ENCODE data around the gene EHD2. TPM values are rescaled to one million over a fixed set of nuclear protein-coding genes. Genes with fewer than 3 reads are reported as not detected.

EHD2 gene
- total RNA-seq, 1 donor from 2014 or later = 159 TPM

DNA sequence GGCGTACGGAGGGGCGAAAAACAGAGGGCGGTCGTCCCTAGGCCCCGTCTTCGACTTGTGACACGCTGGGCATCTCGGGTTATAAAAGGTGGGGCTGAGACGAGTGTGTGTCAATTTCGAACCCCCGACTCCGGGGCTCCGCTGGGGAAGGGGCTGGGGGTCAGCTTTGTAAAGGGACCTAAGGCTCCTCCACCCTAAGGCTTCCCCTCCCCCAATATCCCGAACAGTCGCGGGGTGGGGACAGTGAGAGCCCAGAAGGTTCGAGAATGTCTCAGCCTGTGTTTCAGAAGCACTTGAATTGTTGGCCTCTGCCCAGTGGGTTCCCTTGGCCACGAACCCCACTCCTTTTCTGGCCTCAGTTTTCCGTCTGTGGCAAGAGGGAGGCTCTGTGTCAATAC, 65.7 kb downstream of the EHD2 start:
- H3K4me3 ChIP-seq (ENCODE audit: insufficient read depth, low read depth, low read length) = peak overlapping the region; percentile 80
- peaks cover 45% of the 10 kb centered on the region for H4K20me1 ChIP-seq (ENCODE audit: insufficient read depth, low read length)
- Mint-ChIP-seq H3K4me3 (ENCODE audit: unreplicated experiment) (peak overlapping the region; percentile 96), H3K27me3 (ENCODE audit: low read depth, unreplicated experiment) (no peaks in the 10 kb centered on the region), H3K36me3 (ENCODE audit: low read depth, unreplicated experiment) (peaks cover 20% of the 10 kb centered on the region), H3K4me1 (ENCODE audit: low read depth, unreplicated experiment) (peaks cover 10% of the 10 kb centered on the region), H3K9me3 (ENCODE audit: unreplicated experiment) (no peaks in the 10 kb centered on the region), H3K27ac (ENCODE audit: unreplicated experiment) (peak overlapping the region; percentile 81)
- peak overlapping the region; percentile 98 for H3K9ac ChIP-seq (ENCODE audit: low read length)
- peak overlapping the region; percentile 88 for H3K4me2 ChIP-seq (ENCODE audit: low read length)
- DNase-seq (ENCODE audit: low read depth) (no peak), FAIRE-seq (no peak)
- no peak for TF ChIP-seq EZH2 (IDR thresholded peaks at IDR 0.05; ENCODE audit: insufficient read depth, low read length)
- TF ChIP-seq, protein P1, sequence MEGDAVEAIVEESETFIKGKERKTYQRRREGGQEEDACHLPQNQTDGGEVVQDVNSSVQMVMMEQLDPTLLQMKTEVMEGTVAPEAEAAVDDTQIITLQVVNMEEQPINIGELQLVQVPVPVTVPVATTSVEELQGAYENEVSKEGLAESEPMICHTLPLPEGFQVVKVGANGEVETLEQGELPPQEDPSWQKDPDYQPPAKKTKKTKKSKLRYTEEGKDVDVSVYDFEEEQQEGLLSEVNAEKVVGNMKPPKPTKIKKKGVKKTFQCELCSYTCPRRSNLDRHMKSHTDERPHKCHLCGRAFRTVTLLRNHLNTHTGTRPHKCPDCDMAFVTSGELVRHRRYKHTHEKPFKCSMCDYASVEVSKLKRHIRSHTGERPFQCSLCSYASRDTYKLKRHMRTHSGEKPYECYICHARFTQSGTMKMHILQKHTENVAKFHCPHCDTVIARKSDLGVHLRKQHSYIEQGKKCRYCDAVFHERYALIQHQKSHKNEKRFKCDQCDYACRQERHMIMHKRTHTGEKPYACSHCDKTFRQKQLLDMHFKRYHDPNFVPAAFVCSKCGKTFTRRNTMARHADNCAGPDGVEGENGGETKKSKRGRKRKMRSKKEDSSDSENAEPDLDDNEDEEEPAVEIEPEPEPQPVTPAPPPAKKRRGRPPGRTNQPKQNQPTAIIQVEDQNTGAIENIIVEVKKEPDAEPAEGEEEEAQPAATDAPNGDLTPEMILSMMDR (IDR thresholded peaks at IDR 0.05; ENCODE audit: insufficient read depth, low read depth, low read length) = no peak
- peak overlapping the region; percentile 98 for H3K27ac ChIP-seq (ENCODE audit: low read depth, low read length)
- peak overlapping the region; percentile 99 for H2AFZ ChIP-seq (ENCODE audit: low read depth, low read length)
- H3K4me1 ChIP-seq (ENCODE audit: insufficient read depth, low read length) = peaks cover 14% of the 10 kb centered on the region
- H3K9me3 ChIP-seq (ENCODE audit: insufficient read depth, low read depth, low read length) = no peaks in the 10 kb centered on the region
- no peaks in the 10 kb centered on the region for H3K27me3 ChIP-seq (ENCODE audit: insufficient read depth, low read length)
- H3K36me3 ChIP-seq (ENCODE audit: insufficient read depth, low read length) = peaks cover 6% of the 10 kb centered on the region
- H3K79me2 ChIP-seq (ENCODE audit: insufficient read depth, low read length) = peaks cover 40% of the 10 kb centered on the region

DNA sequence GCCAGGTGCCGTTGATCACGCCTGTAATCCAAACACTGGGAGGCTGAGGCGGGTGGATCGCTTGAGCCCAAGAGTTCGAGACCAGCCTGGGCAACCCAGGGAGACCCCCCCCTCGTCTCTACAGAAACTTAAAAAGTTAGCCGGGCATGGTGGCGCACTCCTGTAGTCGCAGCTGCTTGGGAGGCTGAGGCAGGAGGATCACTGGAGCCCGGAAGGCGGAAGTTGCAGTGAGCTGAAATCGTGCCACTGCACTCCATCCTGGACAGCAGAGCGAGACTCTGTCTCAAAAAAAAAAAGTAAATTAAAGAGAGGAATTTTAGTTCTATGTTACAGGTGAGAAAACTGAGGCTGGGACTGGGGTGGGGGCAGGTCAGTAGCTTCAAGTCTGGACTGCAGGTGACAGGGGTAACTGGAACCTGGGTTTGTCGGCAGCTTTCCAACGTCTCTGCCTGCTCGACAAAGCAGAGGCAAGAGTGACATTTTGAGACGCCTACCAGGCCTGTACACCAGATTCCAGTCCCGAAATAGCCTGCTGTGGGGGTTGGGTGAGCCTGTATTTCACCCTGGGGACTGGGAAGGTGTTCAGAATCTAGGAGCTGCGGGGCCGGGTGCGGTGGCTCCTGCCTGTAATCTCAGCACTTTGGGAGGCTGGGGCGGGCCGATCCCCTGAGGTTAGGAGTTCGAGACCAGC, 66.4 kb downstream of the EHD2 start:
- H3K27ac ChIP-seq (ENCODE audit: low read depth, low read length) = no peak overlapping the region
- Mint-ChIP-seq H3K4me1 (ENCODE audit: low read depth, unreplicated experiment) (peaks cover 12% of the 10 kb centered on the region), H3K27me3 (ENCODE audit: low read depth, unreplicated experiment) (no peaks in the 10 kb centered on the region), H3K9me3 (ENCODE audit: unreplicated experiment) (no peaks in the 10 kb centered on the region), H3K4me3 (ENCODE audit: unreplicated experiment) (peak overlapping the region; percentile 96), H3K27ac (ENCODE audit: unreplicated experiment) (peak overlapping the region; percentile 81), H3K36me3 (ENCODE audit: low read depth, unreplicated experiment) (peaks cover 27% of the 10 kb centered on the region)
- peaks cover 11% of the 10 kb centered on the region for H3K36me3 ChIP-seq (ENCODE audit: insufficient read depth, low read length)
- H3K79me2 ChIP-seq (ENCODE audit: insufficient read depth, low read length) = peaks cover 40% of the 10 kb centered on the region
- peaks cover 51% of the 10 kb centered on the region for H4K20me1 ChIP-seq (ENCODE audit: insufficient read depth, low read length)
- FAIRE-seq (no peak), DNase-seq (ENCODE audit: low read depth) (no peak)
- H3K4me1 ChIP-seq (ENCODE audit: insufficient read depth, low read length) = peaks cover 14% of the 10 kb centered on the region
- H2AFZ ChIP-seq (ENCODE audit: low read depth, low read length) = no peak overlapping the region
- H3K4me2 ChIP-seq (ENCODE audit: low read length) = peak overlapping the region; percentile 88
- TF ChIP-seq, protein P1 (IDR thresholded peaks at IDR 0.05; ENCODE audit: insufficient read depth, low read depth, low read length) = no peak
- no peak for TF ChIP-seq EZH2 (IDR thresholded peaks at IDR 0.05; ENCODE audit: insufficient read depth, low read length)
- H3K9ac ChIP-seq (ENCODE audit: low read length) = peak overlapping the region; percentile 98
- H3K27me3 ChIP-seq (ENCODE audit: insufficient read depth, low read length) = no peaks in the 10 kb centered on the region
- H3K4me3 ChIP-seq (ENCODE audit: insufficient read depth, low read depth, low read length) = peak overlapping the region; percentile 80
- H3K9me3 ChIP-seq (ENCODE audit: insufficient read depth, low read depth, low read length) = no peaks in the 10 kb centered on the region

DNA sequence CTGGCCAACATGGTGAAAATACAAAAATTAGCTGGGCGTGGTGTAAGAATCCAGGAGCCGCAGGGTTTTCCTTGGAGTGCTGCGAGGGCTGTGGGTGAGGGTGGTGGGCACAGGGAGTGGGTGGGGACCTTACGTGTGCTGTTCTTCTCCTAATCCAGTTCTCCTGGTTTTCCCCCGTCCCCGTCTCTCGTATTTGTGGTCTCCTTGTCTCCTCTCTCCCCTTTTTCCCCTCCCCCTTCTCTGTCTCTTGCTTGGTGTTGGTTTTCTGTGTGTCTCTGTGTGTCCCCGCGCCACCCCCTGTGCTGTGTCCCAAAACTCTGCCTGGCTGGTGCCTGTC, 67.0 kb downstream of the EHD2 start:
- peak overlapping the region; percentile 20 for H3K9ac ChIP-seq (ENCODE audit: low read length)
- DNase-seq (ENCODE audit: low read depth) = no peak
- peaks cover 12% of the 10 kb centered on the region for H3K36me3 ChIP-seq (ENCODE audit: insufficient read depth, low read length)
- H3K4me3 ChIP-seq (ENCODE audit: insufficient read depth, low read depth, low read length) = peak overlapping the region; percentile 42
- Mint-ChIP-seq H3K4me1 (ENCODE audit: low read depth, unreplicated experiment) (peaks cover 12% of the 10 kb centered on the region), H3K9me3 (ENCODE audit: unreplicated experiment) (no peaks in the 10 kb centered on the region), H3K4me3 (ENCODE audit: unreplicated experiment) (peak overlapping the region; percentile 96), H3K27ac (ENCODE audit: unreplicated experiment) (no peak overlapping the region), H3K27me3 (ENCODE audit: low read depth, unreplicated experiment) (no peaks in the 10 kb centered on the region), H3K36me3 (ENCODE audit: low read depth, unreplicated experiment) (peaks cover 28% of the 10 kb centered on the region)
- TF ChIP-seq, protein P1 (IDR thresholded peaks at IDR 0.05; ENCODE audit: insufficient read depth, low read depth, low read length) = no peak
- TF ChIP-seq EZH2 (IDR thresholded peaks at IDR 0.05; ENCODE audit: insufficient read depth, low read length) = no peak
- H3K27me3 ChIP-seq (ENCODE audit: insufficient read depth, low read length) = no peaks in the 10 kb centered on the region
- H3K4me1 ChIP-seq (ENCODE audit: insufficient read depth, low read length) = peaks cover 14% of the 10 kb centered on the region
- H3K4me2 ChIP-seq (ENCODE audit: low read length) = peak overlapping the region; percentile 88
- H3K27ac ChIP-seq (ENCODE audit: low read depth, low read length) = no peak overlapping the region
- peaks cover 52% of the 10 kb centered on the region for H4K20me1 ChIP-seq (ENCODE audit: insufficient read depth, low read length)
- H2AFZ ChIP-seq (ENCODE audit: low read depth, low read length) = no peak overlapping the region
- H3K9me3 ChIP-seq (ENCODE audit: insufficient read depth, low read depth, low read length) = no peaks in the 10 kb centered on the region
- peaks cover 40% of the 10 kb centered on the region for H3K79me2 ChIP-seq (ENCODE audit: insufficient read depth, low read length)
- no peak for FAIRE-seq

All from astrocyte (in vitro differentiated cells and primary cell).